DMS53 treated with DMSO at 0.1 percent for 48 hours (cell line): ENCODE measurements around the gene RNF212.

ENCODE experiments used
- DNase-seq: peaks from one replicate; lab custom pipeline; 2025; ENCODE audit not compliant: unreplicated experiment; lab: John Stamatoyannopoulos, UW

RNF212 gene

DNA sequence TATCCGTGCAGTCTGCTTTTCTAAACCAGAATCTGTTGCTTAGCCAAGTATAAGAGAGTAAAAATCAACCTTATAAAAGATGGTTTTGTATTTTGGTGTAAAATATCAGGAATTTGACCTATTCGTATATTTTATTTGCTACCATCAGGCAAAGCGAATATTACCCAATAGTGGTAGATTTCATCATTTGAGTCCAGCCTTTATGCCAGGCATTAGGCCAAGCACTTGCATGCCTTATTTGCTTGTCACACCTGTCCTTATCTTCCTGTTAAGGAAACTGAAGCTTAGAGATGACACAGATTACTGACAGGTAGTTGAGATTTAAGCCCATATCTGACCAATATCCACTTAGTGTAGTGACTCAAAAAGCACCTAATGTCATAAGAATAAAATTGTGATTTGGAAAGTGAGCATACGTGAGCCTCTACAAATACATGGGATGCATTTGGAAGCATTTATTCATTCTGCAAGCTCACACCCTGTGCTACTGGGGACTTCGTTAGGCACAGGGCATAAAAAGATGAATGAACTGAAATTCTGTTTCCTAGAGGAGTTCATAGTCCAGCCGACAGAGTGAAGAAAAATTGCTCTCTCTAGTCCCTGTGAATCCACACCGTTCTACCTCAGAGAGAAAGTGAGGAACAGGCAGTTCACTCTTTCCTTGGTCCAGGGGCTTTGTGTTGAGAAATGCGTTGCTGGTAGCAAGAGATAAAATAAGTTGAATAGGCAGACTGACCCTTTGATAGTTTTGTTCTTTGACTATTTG is 2.3 kb upstream of the RNF212 start:
- DNase-seq = no peak

DNA sequence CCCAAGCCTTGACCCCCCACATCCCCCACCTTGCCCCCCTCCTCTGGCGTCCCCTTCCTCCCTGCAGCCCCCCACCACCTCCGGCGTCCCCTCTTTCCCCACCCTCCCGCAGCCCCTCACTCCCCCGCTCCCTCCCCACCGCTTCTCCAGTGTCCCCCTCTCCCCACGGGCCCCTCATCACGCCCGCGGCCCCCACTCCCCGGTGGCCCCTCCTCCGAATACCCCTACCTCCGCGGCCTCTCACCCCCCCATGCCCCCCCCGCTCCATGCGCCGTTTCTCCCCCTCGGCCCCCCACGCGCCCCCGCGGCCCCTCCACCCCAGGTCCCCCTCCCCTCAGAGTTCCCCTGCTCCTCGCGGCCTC is 562 bp downstream of the RNF212 start:
- no peak for DNase-seq

DNA sequence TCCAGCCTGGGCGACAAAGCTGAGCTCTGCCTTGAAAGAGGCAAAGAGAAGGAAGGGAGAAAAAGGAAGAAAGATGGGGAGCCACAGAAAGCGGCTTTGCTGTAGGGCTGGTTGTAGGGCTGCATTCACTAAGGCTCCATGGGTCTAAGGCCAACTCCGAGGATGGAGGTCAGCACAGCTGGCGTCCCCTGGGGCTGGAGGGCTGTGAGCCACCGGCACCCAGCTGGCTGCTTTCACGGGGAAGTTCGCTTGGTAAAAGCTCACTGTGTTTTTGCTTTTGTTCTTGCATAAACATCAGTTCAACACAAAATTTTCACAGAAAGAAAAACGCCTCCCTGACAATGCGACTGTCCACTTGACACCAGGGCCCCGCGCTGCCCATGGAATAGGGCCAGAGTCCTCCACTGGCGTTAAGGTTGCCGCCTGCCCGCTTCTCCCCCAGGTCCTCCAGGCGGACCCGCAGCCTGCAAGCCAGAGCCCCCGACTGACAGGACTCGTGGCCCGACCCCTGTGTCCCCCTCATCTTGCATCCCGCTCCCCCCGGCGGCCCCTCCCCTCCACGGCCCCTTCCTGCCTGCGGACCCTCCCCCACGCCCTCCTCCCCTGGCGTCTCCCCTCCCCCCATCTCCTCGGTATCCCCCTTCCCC is 1.1 kb downstream of the RNF212 start:
- no peak for DNase-seq

DNA sequence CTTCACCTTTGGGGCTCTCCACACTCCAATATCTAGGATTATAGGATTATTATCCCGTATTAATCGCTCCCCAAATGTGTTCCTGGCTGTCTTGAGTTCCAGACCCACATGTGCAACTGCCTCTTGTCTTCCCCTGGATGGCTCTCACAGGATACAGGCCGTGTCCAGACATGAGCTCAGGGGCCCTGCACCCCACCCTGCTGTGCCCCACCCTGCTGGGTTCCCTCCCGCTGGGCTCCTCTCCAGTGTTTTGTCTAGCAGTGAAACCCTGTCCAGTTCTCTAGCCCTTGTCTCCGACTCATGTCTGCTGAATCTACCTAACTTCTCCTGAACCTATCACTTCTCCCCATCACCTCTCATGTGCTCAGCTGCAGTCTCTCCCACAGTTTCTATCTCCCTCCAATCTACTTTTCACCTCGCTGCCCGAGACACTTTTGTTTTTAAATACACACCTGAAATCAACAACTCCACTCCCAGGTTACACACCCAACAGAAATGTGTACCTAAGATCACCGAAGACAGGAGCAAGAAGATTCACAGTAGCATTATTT is 2.0 kb downstream of the RNF212 start:
- no peak for DNase-seq

DNA sequence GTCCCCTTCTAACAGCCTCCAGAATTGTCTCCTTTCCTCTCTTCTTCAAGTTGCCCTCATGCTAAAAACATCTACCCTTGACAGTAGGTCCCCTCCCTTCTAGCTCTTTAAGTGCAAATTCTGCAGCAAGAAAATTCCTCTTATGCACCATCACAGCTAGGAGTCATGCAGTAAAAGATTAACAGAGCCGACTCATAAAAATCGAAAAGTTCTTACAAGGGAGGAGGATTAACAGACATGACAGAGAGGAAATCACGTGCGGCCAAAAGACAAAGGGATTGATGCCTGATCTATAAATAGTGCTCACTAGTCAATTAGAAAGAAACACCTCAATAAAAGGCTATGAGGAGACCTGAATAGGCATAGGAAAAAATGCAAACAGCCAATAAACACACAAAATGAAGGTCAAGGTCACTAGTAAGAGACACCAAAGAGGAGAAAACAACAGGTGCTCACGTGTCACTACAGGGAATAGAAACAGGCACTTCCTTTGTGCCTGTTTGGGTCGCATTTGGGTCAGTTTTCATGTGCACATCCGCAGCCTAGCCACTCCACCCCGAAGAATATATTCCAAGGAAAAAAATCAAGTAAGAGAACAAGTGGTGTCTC is 3.4 kb downstream of the RNF212 start:
- no peak for DNase-seq

DNA sequence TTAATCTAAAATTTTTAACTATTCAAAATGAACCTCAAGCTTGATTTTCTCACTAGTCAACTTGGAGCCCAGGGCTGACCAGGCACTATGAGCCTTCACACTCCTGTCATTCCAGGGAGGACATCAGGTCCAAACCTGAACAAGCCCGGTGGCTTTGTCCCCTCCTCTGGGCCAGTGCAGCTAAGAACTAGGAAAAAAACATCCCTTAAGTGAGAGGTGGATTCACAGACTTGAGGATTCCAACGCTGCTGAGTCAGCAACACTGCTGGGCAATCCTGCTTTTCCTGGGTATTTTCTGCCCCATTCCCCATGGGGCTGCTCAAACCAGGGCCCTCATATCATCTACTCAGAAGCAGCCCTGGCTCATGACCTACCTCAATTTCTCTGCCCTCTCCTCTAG is 4.0 kb downstream of the RNF212 start:
- DNase-seq = no peak

DNA sequence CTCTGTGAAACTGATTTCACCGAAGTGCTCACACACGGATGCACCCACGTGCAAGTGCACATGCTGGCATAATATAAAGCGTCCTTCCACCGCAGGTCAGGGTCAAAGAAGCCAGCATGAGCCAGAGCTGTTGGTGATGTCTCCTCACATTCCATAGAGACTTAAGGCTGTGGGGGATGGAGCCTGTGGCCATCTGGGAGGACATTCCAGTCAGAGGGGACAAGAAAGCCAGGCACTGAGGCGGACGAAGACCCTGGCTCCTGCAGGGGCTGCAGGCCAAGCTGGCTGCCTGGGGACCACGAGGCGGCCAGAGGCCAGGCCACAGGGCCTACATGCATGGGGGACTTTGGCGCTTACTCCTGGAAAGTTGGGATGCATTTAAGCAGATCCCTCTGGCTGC is 7.7 kb downstream of the RNF212 start:
- no peak for DNase-seq

DNA sequence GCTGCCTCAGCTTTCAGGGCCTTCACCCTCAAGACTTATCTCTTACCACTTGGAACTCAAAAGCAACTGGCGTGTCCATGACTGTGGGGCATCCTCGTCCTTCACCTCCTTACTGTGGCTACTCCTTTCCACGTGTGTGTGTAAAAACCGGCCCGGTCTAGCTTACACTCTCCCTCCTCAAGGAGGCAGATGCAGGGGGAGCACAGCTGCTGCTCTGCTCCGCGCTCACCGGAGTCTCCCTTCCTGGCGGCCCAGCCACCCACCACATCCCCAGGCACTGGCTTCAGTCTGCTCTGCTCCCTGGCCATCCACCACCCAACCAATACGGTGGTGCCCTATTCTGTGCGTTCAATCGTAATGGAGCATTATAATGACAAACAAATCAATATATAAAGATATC is 8.3 kb downstream of the RNF212 start:
- DNase-seq = no peak

DNA sequence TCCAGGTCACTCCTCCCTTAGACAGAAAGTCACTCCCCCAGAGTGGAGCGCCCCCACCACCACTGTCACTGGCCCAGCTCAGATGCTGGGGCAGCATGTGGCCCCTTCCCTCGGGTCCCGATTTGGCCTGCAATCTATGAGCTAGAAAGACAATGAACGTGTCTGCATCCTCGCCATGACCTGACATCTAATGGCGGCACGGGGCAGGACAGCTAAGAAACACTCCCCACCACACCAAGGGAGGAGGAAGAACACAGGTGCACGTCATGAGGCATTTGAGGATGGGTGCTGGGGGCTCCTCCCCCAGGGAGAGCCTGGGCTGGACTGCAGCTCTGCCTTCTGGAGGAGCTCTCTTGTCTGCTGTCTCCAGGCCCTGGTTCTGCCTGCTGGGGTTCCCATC is 8.7 kb downstream of the RNF212 start:
- no peak for DNase-seq

DNA sequence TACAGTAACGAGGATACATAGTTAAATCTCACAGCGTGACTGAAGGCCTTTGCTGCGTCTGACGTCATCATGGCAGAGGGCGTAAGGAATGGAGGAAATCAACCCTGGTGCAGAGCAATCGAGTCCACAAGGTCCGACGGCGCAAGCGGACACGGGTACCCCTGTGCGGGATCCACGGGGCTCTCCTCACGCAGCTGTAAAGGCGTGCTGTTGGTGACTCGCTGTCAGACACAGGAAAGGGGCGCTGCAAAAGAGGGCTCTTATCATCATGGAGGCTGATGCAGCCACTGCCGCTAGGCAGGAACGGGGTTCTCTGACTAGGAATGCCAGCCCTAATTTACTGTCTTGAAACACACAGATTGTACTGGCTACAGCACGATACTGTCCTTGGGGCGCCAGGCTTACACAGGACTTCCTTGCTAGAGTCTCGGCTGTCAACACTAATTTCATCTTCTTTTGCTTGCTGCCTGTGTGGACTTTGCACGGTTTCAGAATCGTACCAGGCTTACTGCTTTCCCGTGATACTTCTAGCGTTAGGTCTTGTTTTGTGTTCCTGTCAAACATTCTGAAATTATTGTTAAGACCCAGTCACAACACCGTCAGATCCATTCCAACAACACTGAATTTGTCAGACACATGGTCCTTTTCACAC is 13.6 kb downstream of the RNF212 start:
- DNase-seq = no peak

DNA sequence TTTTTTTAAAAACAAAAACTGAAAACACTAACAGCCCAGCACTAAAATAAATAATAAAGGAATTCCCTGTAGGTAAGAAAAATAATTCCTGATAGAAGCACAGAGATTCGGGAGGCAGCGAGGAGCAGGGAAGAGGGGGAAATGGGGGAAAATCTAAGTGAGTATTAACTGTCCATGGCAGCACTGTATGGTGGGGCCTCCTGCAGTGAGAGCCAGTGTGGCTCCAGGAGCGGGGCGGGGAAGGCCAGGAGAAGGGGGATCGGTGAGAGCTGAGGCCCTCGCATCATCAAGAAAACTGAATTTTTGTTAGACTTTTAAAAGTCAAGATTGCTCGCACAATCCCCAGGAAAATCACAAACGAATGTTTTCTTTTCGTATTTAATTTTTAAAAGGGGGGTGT is 14.1 kb downstream of the RNF212 start:
- DNase-seq = no peak

DNA sequence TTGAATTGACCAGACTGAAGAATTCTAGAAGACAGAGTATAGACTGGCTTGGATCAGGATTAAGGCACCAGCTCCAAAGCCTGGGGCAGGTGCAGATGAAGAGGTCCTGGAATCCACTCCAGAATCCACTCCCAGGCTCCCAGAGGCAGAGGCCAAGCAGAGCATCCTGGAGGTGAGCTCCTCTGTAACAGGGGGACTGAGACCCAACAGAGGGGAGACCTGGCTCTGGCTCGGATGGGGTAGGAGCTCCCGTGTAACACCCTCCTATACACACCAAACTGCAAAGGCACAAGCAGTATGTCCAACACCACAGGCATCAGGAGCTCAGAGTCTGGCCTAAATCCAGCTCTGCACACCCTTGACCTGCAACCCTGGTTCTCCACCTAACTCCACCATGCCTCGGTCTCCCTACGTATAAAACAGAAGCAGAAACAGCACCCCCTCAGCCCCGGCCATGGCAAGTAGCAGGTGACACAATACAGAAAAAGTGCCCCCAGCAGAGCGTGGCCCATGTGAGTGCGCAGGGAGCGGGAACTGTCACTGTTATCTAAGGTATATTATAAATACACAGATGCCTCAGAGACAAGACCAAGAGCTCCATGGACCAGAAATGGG is 14.9 kb downstream of the RNF212 start:
- no peak for DNase-seq

DNA sequence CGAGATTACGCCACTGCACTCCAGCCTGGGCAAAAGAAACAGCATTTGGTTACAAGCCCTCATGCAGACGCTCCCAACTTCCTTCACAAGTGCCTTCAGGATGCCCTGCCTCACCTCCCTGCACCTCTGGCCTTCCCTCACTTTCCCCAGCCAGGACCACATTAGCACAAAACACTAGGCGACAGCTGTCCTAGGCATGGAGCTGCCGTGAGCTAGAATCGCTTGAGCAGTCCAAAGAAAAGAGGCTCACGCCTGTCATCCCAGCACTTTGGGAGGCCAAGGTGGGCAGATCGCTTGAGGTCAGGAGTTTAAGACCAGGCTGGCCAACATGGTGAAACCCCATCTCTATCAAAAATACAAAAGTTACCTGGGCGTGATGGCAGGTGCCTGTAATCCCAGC is 15.8 kb downstream of the RNF212 start:
- no peak for DNase-seq

DNA sequence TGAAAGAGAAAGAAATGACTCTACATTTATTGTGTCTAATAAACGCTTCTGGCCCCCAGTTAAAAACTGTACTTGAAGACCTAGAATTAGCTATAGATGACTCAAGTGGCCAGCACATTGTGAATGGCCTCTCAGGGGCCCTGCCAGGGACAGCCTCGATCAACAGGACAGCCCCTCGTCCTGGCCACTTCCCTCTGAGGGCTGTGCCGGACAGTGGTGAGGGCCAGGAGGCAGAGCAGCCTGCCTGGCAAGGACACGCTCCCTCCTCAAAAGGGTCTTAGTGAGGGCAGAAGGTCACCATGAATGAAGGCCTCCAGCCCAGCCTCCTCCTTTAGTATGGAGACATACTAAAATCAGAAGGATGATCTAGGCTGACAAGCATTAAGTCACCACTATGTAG is 16.5 kb downstream of the RNF212 start:
- DNase-seq = no peak

DNA sequence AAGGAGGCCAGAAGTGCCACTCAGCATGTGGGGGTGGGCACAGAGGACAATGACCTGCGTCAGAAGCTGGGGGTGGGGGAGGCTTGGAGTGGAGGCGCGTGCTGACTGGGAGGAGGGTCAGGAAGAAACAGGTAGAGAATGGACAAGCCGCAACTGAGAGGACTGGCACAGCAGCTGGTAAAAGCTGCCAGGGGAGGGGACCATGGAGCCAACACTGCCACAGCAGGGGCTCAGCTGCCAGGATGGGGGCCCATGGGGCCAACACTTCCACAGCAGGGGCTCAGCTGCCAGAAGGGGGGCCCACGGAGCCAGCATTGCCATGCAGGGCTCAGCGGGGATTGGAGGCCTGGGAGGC is 19.1 kb downstream of the RNF212 start:
- no peak for DNase-seq

DNA sequence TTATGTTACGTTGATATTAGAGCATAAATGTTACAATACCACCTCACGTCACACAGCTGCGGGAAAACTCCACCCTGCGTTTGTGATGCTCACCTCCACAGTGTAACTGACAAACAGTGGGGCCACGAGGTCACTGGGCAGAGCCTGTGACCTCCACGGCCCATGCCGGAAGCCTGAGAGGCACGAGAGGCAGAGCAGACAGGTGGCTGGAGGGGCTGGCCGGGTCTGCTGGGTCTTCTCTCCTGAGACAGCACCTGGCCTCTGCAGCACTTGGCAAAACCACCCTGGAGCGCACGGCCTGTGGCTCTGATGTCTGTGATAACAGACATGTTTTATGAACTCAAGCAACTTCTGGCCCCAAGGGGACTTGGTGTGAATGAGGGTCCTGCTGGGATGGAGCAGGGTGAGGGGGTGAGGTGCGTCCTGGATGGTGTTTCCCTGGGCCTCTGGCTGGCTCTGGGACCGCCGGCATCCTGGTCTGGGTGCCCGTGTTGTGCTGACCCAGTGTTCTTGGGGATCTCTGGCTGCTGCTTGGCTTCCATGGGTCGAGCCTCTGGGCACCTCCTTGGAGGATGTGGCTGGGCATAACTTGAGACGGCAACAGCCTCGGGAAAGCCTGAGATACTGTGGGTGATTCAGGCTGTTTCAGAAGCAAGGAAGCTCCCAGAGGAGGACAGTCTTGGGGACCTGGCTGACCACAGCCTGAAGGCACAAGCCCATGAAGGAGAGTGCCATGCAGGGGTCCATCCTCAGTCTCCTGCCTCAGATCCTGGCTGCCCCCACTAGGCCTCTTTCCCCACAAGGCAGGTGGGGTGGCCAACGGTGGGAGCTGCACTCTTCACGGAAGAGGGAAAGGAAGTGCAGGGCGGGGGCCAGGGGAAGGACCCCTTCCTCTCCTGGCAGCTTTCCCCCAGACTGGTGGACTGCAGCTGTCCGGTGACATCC is 19.7 kb downstream of the RNF212 start:
- DNase-seq = no peak

DNA sequence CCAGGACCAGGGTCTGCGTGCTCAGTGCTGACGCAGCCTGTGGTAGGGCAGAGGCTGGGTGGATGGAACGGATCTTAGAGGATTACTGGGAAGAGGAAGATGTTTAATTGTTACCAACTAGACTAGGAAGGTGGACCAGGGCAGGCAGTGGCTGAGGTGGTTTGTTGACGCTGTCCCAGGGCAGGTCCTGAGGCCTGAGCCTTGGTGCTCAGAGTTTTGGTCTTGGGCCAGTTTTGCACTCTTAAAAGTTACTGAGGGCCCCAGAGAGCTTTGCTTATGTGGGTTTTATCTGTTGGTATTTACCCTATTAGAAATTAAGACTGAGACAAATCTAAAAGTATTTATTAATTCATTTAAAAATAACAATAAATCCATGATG is 20.4 kb downstream of the RNF212 start:
- no peak for DNase-seq

DNA sequence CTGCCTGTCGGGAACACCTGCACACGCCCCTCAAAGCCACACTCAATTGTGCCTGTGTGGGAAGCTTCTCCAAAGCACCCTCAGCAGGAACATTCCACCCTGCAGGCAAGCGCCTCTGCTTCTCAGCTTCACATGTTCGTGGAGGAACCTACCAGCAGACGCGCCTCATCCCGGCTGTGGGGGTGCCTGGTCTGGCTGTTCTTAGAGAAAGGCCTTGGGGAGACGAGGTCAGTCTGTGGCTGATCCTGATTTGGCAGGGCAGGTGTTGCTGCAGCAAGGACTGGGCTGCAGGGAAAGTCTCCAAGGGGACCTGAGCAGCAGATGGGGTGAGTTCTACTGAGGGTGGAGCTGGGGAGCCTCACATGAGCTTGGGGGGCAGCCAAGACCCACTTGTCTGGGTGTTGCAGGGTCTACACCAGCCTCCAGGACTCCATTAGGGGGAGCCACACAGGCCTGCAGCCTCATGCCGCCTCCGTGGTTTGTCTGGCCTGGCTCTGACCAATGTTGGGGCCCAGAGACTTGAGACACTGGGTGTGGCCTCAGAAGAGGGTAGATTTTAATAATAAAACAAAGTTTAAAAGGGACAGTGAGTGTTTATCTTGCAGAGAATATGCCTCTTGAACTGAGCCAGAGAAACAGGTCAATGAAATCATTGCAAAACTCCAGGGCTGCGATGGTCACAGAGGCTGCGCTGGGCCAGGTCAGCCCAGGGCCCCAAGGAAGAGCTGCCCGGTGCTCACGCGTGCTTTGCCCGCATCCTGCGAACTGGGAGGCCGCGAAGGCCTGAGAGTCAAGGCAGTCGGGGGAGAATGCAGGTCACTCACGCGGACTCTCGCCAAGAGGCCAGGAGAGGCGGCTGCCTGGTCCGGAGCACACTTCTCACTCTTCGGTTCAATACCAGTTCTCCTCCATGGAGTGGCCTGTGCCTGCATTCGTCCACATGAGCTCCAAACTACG is 21.1 kb downstream of the RNF212 start:
- DNase-seq = no peak

DNA sequence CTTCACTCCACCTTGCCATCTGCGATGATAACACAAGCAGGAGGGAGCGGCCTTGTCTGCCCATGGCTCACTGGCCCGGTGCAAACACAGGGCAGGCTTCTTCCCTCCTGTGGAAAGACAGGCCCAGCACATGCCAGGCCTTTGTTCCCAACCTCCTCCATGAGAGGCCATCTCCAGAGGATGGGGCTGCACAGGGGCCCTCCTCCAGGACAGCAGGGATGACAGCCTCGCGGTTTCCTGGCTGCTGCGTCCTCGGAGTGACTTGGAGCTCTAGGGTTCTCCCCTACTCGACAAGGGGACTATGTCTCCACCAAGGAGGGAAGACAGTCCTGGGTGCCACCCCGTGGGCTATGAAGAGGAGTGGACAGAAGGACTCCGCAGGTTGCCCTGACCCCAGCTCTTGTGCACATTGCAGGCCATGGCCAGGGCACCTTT is 21.8 kb downstream of the RNF212 start:
- no peak for DNase-seq
